Measurements from ENCODE around the gene RBM15. TPM values are rescaled to one million over a fixed set of nuclear protein-coding genes. Genes with fewer than 3 reads are reported as not detected.

The RBM15 gene
- total RNA-seq, 4 donors from 2014 or later, result 24.1 to 42.4 (median 31.4) TPM

DNA sequence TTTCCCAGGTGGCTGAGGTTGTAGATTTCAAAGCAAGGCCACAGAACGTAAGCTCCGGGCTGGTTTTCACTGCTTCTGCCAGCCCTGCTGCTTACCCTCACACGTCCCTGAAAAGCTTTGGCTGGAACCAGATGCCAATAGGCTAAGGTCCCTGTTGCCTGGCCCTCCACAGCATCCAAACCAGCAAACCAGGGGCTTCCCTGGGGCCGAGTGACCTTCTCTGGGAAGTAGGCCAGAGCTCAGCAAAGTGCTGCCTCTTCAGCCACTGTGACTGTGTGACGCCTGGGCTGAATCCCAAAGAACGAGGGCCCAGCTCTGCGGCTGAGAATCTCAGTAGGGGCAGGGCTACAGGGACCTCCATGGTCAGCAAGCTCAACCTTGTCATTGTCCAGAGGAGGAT lies 28.9 kb upstream of the RBM15 start:
- TF ChIP-seq, protein P1, sequence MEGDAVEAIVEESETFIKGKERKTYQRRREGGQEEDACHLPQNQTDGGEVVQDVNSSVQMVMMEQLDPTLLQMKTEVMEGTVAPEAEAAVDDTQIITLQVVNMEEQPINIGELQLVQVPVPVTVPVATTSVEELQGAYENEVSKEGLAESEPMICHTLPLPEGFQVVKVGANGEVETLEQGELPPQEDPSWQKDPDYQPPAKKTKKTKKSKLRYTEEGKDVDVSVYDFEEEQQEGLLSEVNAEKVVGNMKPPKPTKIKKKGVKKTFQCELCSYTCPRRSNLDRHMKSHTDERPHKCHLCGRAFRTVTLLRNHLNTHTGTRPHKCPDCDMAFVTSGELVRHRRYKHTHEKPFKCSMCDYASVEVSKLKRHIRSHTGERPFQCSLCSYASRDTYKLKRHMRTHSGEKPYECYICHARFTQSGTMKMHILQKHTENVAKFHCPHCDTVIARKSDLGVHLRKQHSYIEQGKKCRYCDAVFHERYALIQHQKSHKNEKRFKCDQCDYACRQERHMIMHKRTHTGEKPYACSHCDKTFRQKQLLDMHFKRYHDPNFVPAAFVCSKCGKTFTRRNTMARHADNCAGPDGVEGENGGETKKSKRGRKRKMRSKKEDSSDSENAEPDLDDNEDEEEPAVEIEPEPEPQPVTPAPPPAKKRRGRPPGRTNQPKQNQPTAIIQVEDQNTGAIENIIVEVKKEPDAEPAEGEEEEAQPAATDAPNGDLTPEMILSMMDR (IDR thresholded peaks at IDR 0.05; ENCODE audit: low read depth), result no peak

- TF ChIP-seq, protein P1 (IDR thresholded peaks at IDR 0.05; ENCODE audit: low read depth), result no peak
Measured at GRCh38 chr1:110312188-110313121, 26.7 kb upstream of the RBM15 start.

DNA sequence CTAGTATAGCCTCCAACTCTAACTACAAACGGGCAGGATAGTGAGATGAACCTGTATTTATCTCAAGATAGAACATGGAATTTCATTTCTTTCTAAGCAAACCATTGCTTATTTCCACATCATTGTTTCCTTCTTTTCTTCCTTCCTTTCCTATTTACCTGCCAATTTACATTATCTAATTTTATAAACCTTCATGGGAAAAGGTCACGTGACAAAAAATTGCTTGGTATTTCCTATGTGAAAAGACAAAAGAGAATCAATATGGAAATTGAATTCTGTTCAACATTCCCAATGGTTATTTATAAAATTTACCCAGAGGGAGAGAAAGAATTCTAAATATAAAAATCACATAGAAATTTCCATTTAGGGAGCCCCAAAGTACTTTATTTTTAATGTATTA lies 22.4 kb upstream of the RBM15 start:
- TF ChIP-seq, protein P1 (IDR thresholded peaks at IDR 0.05; ENCODE audit: low read depth), result no peak

DNA sequence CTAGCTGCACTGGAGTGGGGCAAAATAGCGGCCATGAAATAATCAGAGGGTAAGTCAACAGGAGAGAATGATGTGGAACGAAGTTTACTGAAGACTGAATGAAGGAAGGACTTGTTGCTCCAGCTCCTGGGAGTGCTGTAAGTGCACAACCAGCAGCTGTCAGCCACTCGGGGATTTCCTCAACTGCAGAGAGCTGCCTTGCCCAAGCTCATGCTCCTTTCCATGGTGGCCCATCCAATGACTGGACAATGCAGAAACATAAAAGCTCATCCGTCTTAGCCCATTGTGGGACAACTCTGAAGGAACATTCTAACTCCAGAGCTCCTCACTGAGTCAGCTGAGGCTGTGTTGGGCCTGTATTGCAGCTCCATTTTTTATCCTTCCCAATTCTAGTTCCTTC lies 21.1 kb upstream of the RBM15 start:
- TF ChIP-seq, protein P1 (IDR thresholded peaks at IDR 0.05; ENCODE audit: low read depth), result no peak

DNA sequence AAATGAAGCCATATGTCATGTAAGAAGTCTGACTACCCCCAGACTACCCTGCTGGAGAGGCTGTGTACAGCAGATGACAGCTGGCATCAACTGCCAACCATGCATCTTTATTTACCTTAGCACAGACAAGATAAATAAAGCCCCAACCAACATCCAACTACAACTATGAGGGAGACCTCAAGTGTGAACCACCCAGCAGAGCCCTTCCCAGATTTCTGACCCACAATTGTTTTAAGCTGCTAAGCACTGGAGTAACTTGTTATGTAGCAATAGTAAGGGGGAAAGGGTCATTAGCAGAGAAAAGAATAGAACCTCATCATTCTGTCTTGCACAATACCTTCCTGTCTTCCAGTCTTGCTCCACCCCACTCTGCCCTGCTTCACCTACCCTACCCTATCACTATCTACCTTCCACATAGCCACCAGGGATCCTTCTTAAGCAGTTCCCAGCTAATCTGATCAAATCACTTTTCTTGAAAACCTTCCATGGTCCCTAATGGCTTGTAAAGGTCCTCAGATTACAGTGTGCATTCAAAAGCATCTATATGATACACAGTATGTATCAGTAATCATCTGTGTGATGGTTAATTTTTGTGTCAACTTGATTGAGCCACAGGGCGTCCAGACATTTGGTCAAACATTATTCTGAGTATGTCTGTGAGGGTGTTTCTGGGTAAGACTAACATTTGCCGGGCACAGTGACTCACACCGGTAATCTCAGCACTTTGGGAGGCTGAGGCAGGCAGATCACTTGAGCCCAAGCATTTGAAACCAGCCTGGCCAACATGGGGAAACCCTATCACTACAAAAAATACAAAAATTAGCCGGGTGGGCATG lies 19.6 kb upstream of the RBM15 start:
- TF ChIP-seq, protein P1 (IDR thresholded peaks at IDR 0.05; ENCODE audit: low read depth), result no peak

DNA sequence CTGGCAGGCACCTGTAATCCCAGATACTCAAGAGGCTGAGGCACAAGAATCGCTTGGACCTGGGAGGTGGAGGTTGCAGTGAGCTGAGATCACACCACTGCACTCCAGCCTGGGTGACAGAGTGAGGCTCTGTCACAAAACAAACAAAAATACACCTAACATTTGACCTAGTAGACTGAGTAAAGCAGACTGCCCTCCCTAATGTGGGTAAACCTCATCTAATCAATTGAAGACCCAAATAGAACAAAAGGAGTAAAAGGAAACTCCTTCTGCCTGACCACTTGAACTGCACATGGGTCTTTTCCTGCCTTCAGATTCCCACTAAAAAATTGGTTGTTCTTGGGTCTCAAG lies 19.0 kb upstream of the RBM15 start:
- TF ChIP-seq, protein P1 (IDR thresholded peaks at IDR 0.05; ENCODE audit: low read depth), result no peak

DNA sequence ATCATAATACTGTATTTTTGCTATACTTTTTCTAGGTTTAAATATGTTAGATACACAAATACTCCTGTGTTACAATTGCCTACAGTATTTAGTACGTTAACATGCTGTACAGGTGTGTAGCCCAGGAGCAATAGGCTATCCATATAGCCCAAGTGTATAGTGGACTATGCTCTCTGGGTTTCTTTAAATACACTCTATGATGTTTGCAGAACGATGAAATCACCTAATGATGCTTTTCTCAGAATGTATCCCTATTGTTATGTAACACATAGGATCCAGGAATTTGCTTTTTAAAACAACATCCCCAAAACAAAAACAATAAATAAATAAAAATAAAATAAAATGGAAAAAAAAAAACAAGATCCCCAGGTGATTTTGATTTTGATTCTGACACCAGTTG lies 18.1 kb upstream of the RBM15 start:
- TF ChIP-seq, protein P1 (IDR thresholded peaks at IDR 0.05; ENCODE audit: low read depth), result no peak
